Measurements from ENCODE around the gene GTF2IRD1. TPM values are rescaled to one million over a fixed set of nuclear protein-coding genes. Genes with fewer than 3 reads are reported as not detected.
A peak's percentile ranks its signal among the peaks of the same experiment; 100 is the strongest.

Gene GTF2IRD1
- total and polyA plus RNA-seq, 2 of the 13 experiments (the other 11 are each of a cell fraction or from before 2014, with no cell fraction given) = 16.5 to 26.7 TPM

DNA sequence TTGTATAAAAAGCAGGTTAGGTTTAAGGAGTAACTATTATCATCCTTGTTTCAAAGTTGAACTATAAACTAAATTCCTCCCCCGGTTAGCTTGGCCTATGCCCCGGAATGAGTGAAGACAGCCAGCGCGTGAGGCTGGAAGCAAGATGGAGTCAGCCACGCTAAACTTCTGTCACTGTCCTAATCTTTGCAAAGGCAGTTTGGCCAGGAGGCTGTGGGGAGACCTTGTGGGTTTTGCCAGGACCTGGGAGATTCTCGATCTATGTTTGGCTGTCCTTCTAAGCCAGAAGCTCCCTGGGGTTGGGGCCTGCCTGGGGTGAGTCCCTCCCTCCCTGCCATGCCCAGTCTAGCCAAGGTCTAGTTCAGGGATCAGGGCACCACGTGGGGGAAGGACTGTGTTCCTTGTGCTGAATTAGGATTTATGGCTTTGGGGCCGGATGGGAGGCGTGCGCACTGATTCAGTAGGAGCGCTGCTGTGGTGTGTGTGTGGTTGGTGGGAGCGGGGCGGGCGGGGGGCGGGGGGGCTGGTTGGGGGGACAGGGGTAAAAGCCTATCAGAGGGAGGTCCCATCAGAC is 871 bp upstream of the GTF2IRD1 start (continued):
- no peak for TF ChIP-seq JARID2 (CRISPR knock-in tag; IDR thresholded peaks at IDR 0.05; ENCODE audit: insufficient replicate concordance)
- TF ChIP-seq DMAP1 (CRISPR knock-in tag; IDR thresholded peaks at IDR 0.05) = 0 out of 2 replicates have a peak, but pooled peaks have one; percentile 39
- 0 out of 2 replicates have a peak, but pooled peaks have one; percentile 24 for TF ChIP-seq ZHX1 (CRISPR knock-in tag; IDR thresholded peaks at IDR 0.05; ENCODE audit: low read depth)
- TF ChIP-seq ATRX (CRISPR knock-in tag; IDR thresholded peaks at IDR 0.05; ENCODE audit: borderline replicate concordance) = no peak
- no peak for TF ChIP-seq IKZF4 (CRISPR knock-in tag; IDR thresholded peaks at IDR 0.05; ENCODE audit: borderline replicate concordance, low read depth, not compliant biosample characterization)
- TF ChIP-seq ZNF740 (CRISPR knock-in tag; IDR thresholded peaks at IDR 0.05) = no peak
- TF ChIP-seq ZNF333 (CRISPR knock-in tag; IDR thresholded peaks at IDR 0.05; ENCODE audit: borderline replicate concordance) = no peak
- TF ChIP-seq NFYB (CRISPR knock-in tag; IDR thresholded peaks at IDR 0.05) = no peak
- TF ChIP-seq HOXA5 (CRISPR knock-in tag; IDR thresholded peaks at IDR 0.05) = no peak
- TF ChIP-seq ZNF556 (CRISPR knock-in tag; IDR thresholded peaks at IDR 0.05; ENCODE audit: borderline replicate concordance) = no peak
- no peak for TF ChIP-seq ZFAT (CRISPR knock-in tag; conservative IDR thresholded peaks at IDR 0.05)
- TF ChIP-seq, protein P1, sequence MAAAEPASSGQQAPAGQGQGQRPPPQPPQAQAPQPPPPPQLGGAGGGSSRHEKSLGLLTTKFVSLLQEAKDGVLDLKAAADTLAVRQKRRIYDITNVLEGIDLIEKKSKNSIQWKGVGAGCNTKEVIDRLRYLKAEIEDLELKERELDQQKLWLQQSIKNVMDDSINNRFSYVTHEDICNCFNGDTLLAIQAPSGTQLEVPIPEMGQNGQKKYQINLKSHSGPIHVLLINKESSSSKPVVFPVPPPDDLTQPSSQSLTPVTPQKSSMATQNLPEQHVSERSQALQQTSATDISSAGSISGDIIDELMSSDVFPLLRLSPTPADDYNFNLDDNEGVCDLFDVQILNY (CRISPR knock-in tag; conservative IDR thresholded peaks at IDR 0.05) = no peak
- TF ChIP-seq, protein P2, sequence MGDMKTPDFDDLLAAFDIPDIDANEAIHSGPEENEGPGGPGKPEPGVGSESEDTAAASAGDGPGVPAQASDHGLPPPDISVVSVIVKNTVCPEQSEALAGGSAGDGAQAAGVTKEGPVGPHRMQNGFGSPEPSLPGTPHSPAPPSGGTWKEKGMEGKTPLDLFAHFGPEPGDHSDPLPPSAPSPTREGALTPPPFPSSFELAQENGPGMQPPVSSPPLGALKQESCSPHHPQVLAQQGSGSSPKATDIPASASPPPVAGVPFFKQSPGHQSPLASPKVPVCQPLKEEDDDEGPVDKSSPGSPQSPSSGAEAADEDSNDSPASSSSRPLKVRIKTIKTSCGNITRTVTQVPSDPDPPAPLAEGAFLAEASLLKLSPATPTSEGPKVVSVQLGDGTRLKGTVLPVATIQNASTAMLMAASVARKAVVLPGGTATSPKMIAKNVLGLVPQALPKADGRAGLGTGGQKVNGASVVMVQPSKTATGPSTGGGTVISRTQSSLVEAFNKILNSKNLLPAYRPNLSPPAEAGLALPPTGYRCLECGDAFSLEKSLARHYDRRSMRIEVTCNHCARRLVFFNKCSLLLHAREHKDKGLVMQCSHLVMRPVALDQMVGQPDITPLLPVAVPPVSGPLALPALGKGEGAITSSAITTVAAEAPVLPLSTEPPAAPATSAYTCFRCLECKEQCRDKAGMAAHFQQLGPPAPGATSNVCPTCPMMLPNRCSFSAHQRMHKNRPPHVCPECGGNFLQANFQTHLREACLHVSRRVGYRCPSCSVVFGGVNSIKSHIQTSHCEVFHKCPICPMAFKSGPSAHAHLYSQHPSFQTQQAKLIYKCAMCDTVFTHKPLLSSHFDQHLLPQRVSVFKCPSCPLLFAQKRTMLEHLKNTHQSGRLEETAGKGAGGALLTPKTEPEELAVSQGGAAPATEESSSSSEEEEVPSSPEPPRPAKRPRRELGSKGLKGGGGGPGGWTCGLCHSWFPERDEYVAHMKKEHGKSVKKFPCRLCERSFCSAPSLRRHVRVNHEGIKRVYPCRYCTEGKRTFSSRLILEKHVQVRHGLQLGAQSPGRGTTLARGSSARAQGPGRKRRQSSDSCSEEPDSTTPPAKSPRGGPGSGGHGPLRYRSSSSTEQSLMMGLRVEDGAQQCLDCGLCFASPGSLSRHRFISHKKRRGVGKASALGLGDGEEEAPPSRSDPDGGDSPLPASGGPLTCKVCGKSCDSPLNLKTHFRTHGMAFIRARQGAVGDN (CRISPR knock-in tag; IDR thresholded peaks at IDR 0.05) = peak; percentile 85
- peak; percentile 13; the same call in 1 of the 2 replicates for TF ChIP-seq ZFY (CRISPR knock-in tag; IDR thresholded peaks at IDR 0.05)
- no peak for TF ChIP-seq ATF4 (CRISPR knock-in tag; IDR thresholded peaks at IDR 0.05)
- TF ChIP-seq, protein P3, sequence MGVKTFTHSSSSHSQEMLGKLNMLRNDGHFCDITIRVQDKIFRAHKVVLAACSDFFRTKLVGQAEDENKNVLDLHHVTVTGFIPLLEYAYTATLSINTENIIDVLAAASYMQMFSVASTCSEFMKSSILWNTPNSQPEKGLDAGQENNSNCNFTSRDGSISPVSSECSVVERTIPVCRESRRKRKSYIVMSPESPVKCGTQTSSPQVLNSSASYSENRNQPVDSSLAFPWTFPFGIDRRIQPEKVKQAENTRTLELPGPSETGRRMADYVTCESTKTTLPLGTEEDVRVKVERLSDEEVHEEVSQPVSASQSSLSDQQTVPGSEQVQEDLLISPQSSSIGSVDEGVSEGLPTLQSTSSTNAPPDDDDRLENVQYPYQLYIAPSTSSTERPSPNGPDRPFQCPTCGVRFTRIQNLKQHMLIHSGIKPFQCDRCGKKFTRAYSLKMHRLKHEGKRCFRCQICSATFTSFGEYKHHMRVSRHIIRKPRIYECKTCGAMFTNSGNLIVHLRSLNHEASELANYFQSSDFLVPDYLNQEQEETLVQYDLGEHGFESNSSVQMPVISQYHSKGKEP (CRISPR knock-in tag; IDR thresholded peaks at IDR 0.05) = no peak
- no peak for TF ChIP-seq ZNF263 (CRISPR knock-in tag; IDR thresholded peaks at IDR 0.05)
- no peak for TF ChIP-seq ZNF138 (CRISPR knock-in tag; IDR thresholded peaks at IDR 0.05; ENCODE audit: low read depth)
- TF ChIP-seq DNMT1 (CRISPR knock-in tag; IDR thresholded peaks at IDR 0.05) = no peak
